ENCODE data around the gene NRTN.

DNA sequence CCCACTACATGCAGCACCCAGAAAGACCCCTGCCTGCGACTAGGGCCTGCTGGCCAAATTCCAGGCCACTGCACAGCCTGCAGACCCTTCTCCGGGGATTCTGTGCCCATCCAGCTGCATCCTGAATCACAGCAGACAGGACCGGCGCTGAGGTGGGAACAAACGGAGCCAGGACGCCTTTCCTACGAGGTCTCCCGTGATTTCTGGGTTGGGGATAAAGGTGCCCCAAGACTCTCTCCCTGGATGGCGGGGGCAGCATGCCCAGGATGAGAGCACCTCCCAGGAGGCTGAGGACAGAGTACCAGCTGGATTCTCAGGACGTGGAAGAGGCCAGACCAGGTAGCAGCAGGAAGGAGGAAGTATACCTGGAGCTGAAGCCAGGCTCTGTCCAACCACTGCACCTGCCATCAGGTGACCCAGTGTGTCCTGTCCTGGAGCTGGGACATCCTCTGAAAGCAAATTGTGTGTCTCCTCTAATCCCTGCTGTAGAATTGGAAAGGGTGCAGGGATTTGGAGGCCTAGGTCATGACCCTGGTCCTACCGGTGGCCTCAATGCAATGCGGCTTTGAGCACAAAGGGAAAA, 68.8 kb downstream of the NRTN start:
- TF ChIP-seq, protein P1, sequence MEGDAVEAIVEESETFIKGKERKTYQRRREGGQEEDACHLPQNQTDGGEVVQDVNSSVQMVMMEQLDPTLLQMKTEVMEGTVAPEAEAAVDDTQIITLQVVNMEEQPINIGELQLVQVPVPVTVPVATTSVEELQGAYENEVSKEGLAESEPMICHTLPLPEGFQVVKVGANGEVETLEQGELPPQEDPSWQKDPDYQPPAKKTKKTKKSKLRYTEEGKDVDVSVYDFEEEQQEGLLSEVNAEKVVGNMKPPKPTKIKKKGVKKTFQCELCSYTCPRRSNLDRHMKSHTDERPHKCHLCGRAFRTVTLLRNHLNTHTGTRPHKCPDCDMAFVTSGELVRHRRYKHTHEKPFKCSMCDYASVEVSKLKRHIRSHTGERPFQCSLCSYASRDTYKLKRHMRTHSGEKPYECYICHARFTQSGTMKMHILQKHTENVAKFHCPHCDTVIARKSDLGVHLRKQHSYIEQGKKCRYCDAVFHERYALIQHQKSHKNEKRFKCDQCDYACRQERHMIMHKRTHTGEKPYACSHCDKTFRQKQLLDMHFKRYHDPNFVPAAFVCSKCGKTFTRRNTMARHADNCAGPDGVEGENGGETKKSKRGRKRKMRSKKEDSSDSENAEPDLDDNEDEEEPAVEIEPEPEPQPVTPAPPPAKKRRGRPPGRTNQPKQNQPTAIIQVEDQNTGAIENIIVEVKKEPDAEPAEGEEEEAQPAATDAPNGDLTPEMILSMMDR (IDR thresholded peaks at IDR 0.05) = no peak
- TF ChIP-seq POLR2A (IDR thresholded peaks at IDR 0.05) = no peak

Data from esophagus squamous epithelium (tissue), 4 donors.